Activated CD8-positive, alpha-beta memory T cell treated with anti-CD3 and anti-CD28 coated beads for 1 hour (primary cell): Measurements from ENCODE around the gene LOXHD1.

Experiments used
- DNase-seq, 2 donors: peaks; one replicate each; pipeline ENCODE4 v3.0.0-alpha.2; 2020; ENCODE audit warnings: low read depth in 1 of 2; ENCODE audit errors: extremely low read depth in 1 of 2

The LOXHD1 gene

GRCh38 chr18:46676182-46676835 lies 19.3 kb upstream of the LOXHD1 start:
- no peak for DNase-seq

GRCh38 chr18:46675112-46675511 lies 18.1 kb upstream of the LOXHD1 start:
- no peak for DNase-seq

- no peak for DNase-seq
Measured at GRCh38 chr18:46672062-46672970, 15.3 kb upstream of the LOXHD1 start.

GRCh38 chr18:46668694-46669093 lies 11.7 kb upstream of the LOXHD1 start:
- no peak for DNase-seq

GRCh38 chr18:46668135-46668534 lies 11.1 kb upstream of the LOXHD1 start:
- no peak for DNase-seq

- DNase-seq = no peak
Measured at GRCh38 chr18:46663539-46663938, 6.5 kb upstream of the LOXHD1 start.

- DNase-seq = no peak
Measured at GRCh38 chr18:46660957-46661749, 4.1 kb upstream of the LOXHD1 start.

- no peak for DNase-seq
Measured at GRCh38 chr18:46659484-46659883, 2.5 kb upstream of the LOXHD1 start.

GRCh38 chr18:46656326-46657114 lies 500 bp downstream of the LOXHD1 start:
- DNase-seq = no peak

GRCh38 chr18:46652372-46652771 lies 4.6 kb downstream of the LOXHD1 start:
- DNase-seq = no peak

- DNase-seq = no peak
Measured at GRCh38 chr18:46650681-46651080, 6.3 kb downstream of the LOXHD1 start.

GRCh38 chr18:46649071-46649862 lies 7.8 kb downstream of the LOXHD1 start:
- DNase-seq = no peak

- DNase-seq = no peak
Measured at GRCh38 chr18:46646468-46646867, 10.6 kb downstream of the LOXHD1 start.

- no peak for DNase-seq
Measured at GRCh38 chr18:46642561-46642960, 14.5 kb downstream of the LOXHD1 start.

GRCh38 chr18:46641917-46642316 lies 15.1 kb downstream of the LOXHD1 start:
- no peak for DNase-seq

GRCh38 chr18:46639386-46639785 lies 17.6 kb downstream of the LOXHD1 start:
- DNase-seq = no peak

- no peak for DNase-seq
Measured at GRCh38 chr18:46636040-46636630, 20.9 kb downstream of the LOXHD1 start.

GRCh38 chr18:46632401-46633071 lies 24.5 kb downstream of the LOXHD1 start:
- no peak for DNase-seq

- no peak for DNase-seq
Measured at GRCh38 chr18:46630991-46631390, 26.0 kb downstream of the LOXHD1 start.
